ENCODE measurements around the gene NAV3. TPM values are rescaled to one million over a fixed set of nuclear protein-coding genes. Genes with fewer than 3 reads are reported as not detected.

Gene NAV3
- total RNA-seq, 1 experiment from 2014 or later, result 56.0 TPM

GRCh38 chr12:78121969-78122610, 291.4 kb downstream of the NAV3 start:
- no peak for DNase-seq (ENCODE audit: low read depth)
- in situ Hi-C loops (cut with HindIII; ENCODE audit: low pct_unique_long_range_greater_than_20kb, low sequenced_read_pairs), result no loop called here

- in situ Hi-C loops (cut with HindIII; ENCODE audit: low pct_unique_long_range_greater_than_20kb, low sequenced_read_pairs), result no loop called here
- no peak for DNase-seq (ENCODE audit: low read depth)
These were observed 297.5 kb downstream of the NAV3 start for GRCh38 chr12:78128211-78128610.

- in situ Hi-C loops (cut with HindIII; ENCODE audit: low pct_unique_long_range_greater_than_20kb, low sequenced_read_pairs), result no loop called here
- DNase-seq (ENCODE audit: low read depth), result no peak
These were observed 313.0 kb downstream of the NAV3 start for GRCh38 chr12:78143717-78144116.

- in situ Hi-C loops (cut with HindIII; ENCODE audit: low pct_unique_long_range_greater_than_20kb, low sequenced_read_pairs), result no loop called here
These were observed 314.7 kb downstream of the NAV3 start for GRCh38 chr12:78145398-78145797.

GRCh38 chr12:78146365-78146772, 315.7 kb downstream of the NAV3 start:
- DNase-seq (ENCODE audit: low read depth), result peak; percentile 42
- in situ Hi-C loops (cut with HindIII; ENCODE audit: low pct_unique_long_range_greater_than_20kb, low sequenced_read_pairs), result no loop called here

More at GRCh38 chr12:78145398-78145797, 314.7 kb downstream of the NAV3 start:
- DNase-seq (ENCODE audit: low read depth), result no peak

GRCh38 chr12:78149459-78149858, 318.8 kb downstream of the NAV3 start:
- no peak for DNase-seq (ENCODE audit: low read depth)
- in situ Hi-C loops (cut with HindIII; ENCODE audit: low pct_unique_long_range_greater_than_20kb, low sequenced_read_pairs), result no loop called here

GRCh38 chr12:78155546-78155945, 324.9 kb downstream of the NAV3 start:
- no peak for DNase-seq (ENCODE audit: low read depth)
- in situ Hi-C loops (cut with HindIII; ENCODE audit: low pct_unique_long_range_greater_than_20kb, low sequenced_read_pairs), result no loop called here

- DNase-seq (ENCODE audit: low read depth), result no peak
- in situ Hi-C loops (cut with HindIII; ENCODE audit: low pct_unique_long_range_greater_than_20kb, low sequenced_read_pairs), result no loop called here
These were observed 326.1 kb downstream of the NAV3 start for GRCh38 chr12:78156751-78157150.

- in situ Hi-C loops (cut with HindIII; ENCODE audit: low pct_unique_long_range_greater_than_20kb, low sequenced_read_pairs), result no loop called here
- peak; percentile 42 for DNase-seq (ENCODE audit: low read depth)
These were observed 326.5 kb downstream of the NAV3 start for GRCh38 chr12:78157199-78157598.

- in situ Hi-C loops (cut with HindIII; ENCODE audit: low pct_unique_long_range_greater_than_20kb, low sequenced_read_pairs), result no loop called here
- DNase-seq (ENCODE audit: low read depth), result no peak
These were observed 333.5 kb downstream of the NAV3 start for GRCh38 chr12:78164154-78164553.

GRCh38 chr12:78167510-78167909, 336.8 kb downstream of the NAV3 start:
- in situ Hi-C loops (cut with HindIII; ENCODE audit: low pct_unique_long_range_greater_than_20kb, low sequenced_read_pairs), result no loop called here
- DNase-seq (ENCODE audit: low read depth), result no peak

GRCh38 chr12:78171061-78171460, 340.4 kb downstream of the NAV3 start:
- DNase-seq (ENCODE audit: low read depth), result no peak
- in situ Hi-C loops (cut with HindIII; ENCODE audit: low pct_unique_long_range_greater_than_20kb, low sequenced_read_pairs), result no loop called here

- in situ Hi-C loops (cut with HindIII; ENCODE audit: low pct_unique_long_range_greater_than_20kb, low sequenced_read_pairs), result no loop called here
- no peak for DNase-seq (ENCODE audit: low read depth)
These were observed 345.9 kb downstream of the NAV3 start for GRCh38 chr12:78176643-78177042.

- in situ Hi-C loops (cut with HindIII; ENCODE audit: low pct_unique_long_range_greater_than_20kb, low sequenced_read_pairs), result no loop called here
- DNase-seq (ENCODE audit: low read depth), result no peak
These were observed 346.6 kb downstream of the NAV3 start for GRCh38 chr12:78177298-78177697.

GRCh38 chr12:78179346-78179745, 348.7 kb downstream of the NAV3 start:
- no peak for DNase-seq (ENCODE audit: low read depth)
- in situ Hi-C loops (cut with HindIII; ENCODE audit: low pct_unique_long_range_greater_than_20kb, low sequenced_read_pairs), result no loop called here

- peak; percentile 41 for DNase-seq (ENCODE audit: low read depth)
- in situ Hi-C loops (cut with HindIII; ENCODE audit: low pct_unique_long_range_greater_than_20kb, low sequenced_read_pairs), result no loop called here
These were observed 351.0 kb downstream of the NAV3 start for GRCh38 chr12:78181544-78182162.

- DNase-seq (ENCODE audit: low read depth), result no peak
- in situ Hi-C loops (cut with HindIII; ENCODE audit: low pct_unique_long_range_greater_than_20kb, low sequenced_read_pairs), result no loop called here
These were observed 353.1 kb downstream of the NAV3 start for GRCh38 chr12:78183824-78184223.

GRCh38 chr12:78185109-78185508, 354.4 kb downstream of the NAV3 start:
- no peak for DNase-seq (ENCODE audit: low read depth)
- in situ Hi-C loops (cut with HindIII; ENCODE audit: low pct_unique_long_range_greater_than_20kb, low sequenced_read_pairs), result no loop called here

GRCh38 chr12:78185651-78186050, 355.0 kb downstream of the NAV3 start:
- DNase-seq (ENCODE audit: low read depth), result no peak
- in situ Hi-C loops (cut with HindIII; ENCODE audit: low pct_unique_long_range_greater_than_20kb, low sequenced_read_pairs), result no loop called here

- in situ Hi-C loops (cut with HindIII; ENCODE audit: low pct_unique_long_range_greater_than_20kb, low sequenced_read_pairs), result no loop called here
- no peak for DNase-seq (ENCODE audit: low read depth)
These were observed 356.0 kb downstream of the NAV3 start for GRCh38 chr12:78186670-78187069.
